Measurements from ENCODE around the gene ATP13A5.

GRCh38 chr3:193348686-193349085 is 29.9 kb downstream of the ATP13A5 start:
- TF ChIP-seq CTCF (IDR thresholded peaks at IDR 0.05) (no peak), POLR2A (IDR thresholded peaks at IDR 0.05) (no peak)
